ENCODE results near the gene PSEN2. TPM values are rescaled to one million over a fixed set of nuclear protein-coding genes. Genes with fewer than 3 reads are reported as not detected.

PSEN2 gene
- polyA plus RNA-seq, 3 donors: 6.4 to 20.2 (median 15.9) TPM

- 0% methylated on average over 51 of the region's 51 CpGs for WGBS, 3 donors
- H3K27ac ChIP-seq (ENCODE audit: low read depth, low read length): peak overlapping the region; percentile 60
Measured at GRCh38 chr1:226939438-226940028, 69.1 kb downstream of the PSEN2 start.

- WGBS, 3 donors: 0 to 1% (median 0%) methylated on average over 64 to 73 of the region's 73 CpGs
- peak within 1 kb of the TSS; percentile 60 for H3K27ac ChIP-seq (ENCODE audit: low read depth, low read length)
Measured at GRCh38 chr1:226940029-226940805, 69.8 kb downstream of the PSEN2 start, which contains the start of gene COQ8A. Gene COQ8A (plus strand): TSS chr1:226940294. CDS start chr1:226961386, 21,092 bp downstream.

GRCh38 chr1:226940806-226941067 lies 70.3 kb downstream of the PSEN2 start:
- 18 to 34% (median 28%) methylated on average over 6 of the region's 6 CpGs for WGBS, 3 donors

GRCh38 chr1:226942392-226942791 lies 72.0 kb downstream of the PSEN2 start:
- no peak overlapping the region for H3K27ac ChIP-seq (ENCODE audit: low read depth, low read length)
- WGBS, 3 donors: 36 to 80% (median 76%) methylated on average over 3 of the region's 3 CpGs

More at GRCh38 chr1:226940806-226941067, 70.3 kb downstream of the PSEN2 start:
- H3K27ac ChIP-seq (ENCODE audit: low read depth, low read length): no peak overlapping the region

- H3K27ac ChIP-seq (ENCODE audit: low read depth, low read length): no peak overlapping the region
- WGBS, 3 donors: 49 to 61% (median 59%) methylated on average over 5 of the region's 5 CpGs
Measured at GRCh38 chr1:226943156-226943555, 72.7 kb downstream of the PSEN2 start.

GRCh38 chr1:226943927-226944326 lies 73.5 kb downstream of the PSEN2 start:
- H3K27ac ChIP-seq (ENCODE audit: low read depth, low read length): no peak overlapping the region
- 54 to 91% (median 91%) methylated on average over 2 of the region's 2 CpGs for WGBS, 3 donors

GRCh38 chr1:226945106-226945857 lies 74.9 kb downstream of the PSEN2 start:
- WGBS, 3 donors: 29 to 60% (median 58%) methylated on average over 19 of the region's 19 CpGs
- no peak overlapping the region for H3K27ac ChIP-seq (ENCODE audit: low read depth, low read length)

Other genes with a start within 250 kb of the PSEN2 start
- 10 to 100 TPM in 2 of 3 donors, 1 to 10 TPM in 1; 5.3 to 18.6 (median 17.0) TPM for gene ITPKB, start 131.3 kb upstream of the PSEN2 start, polyA plus RNA-seq
- gene COQ8A, start 69.7 kb downstream of the PSEN2 start, polyA plus RNA-seq: 100 to 1,000 TPM; 113 to 120 (median 114) TPM